ENCODE measurements around the gene NINJ2. TPM values are rescaled to one million over a fixed set of nuclear protein-coding genes. Genes with fewer than 3 reads are reported as not detected.
"Not testable (repeated sequence)": the region's sequence is repeated elsewhere in the genome, so short reads cannot be mapped to it uniquely, and the experiment has no call there.

Gene NINJ2
- polyA plus RNA-seq, 1 donor: 1.3 TPM

- DNase-seq: no peak
These were observed 20.4 kb downstream of the NINJ2 start for GRCh38 chr12:642633-643474.

GRCh38 chr12:641321-641720 is 21.9 kb downstream of the NINJ2 start:
- DNase-seq: not testable (repeated sequence)

GRCh38 chr12:640773-641172 is 22.5 kb downstream of the NINJ2 start:
- DNase-seq: no peak

GRCh38 chr12:639988-640387 is 23.3 kb downstream of the NINJ2 start:
- DNase-seq: no peak

GRCh38 chr12:639566-639965 is 23.7 kb downstream of the NINJ2 start:
- DNase-seq: no peak

GRCh38 chr12:638953-639557 is 24.2 kb downstream of the NINJ2 start:
- no peak for DNase-seq

GRCh38 chr12:636632-637031 is 26.6 kb downstream of the NINJ2 start:
- DNase-seq: no peak

- DNase-seq: no peak
These were observed 29.5 kb downstream of the NINJ2 start for GRCh38 chr12:633731-634130.

GRCh38 chr12:632102-632696 is 31.0 kb downstream of the NINJ2 start:
- no peak for DNase-seq

- DNase-seq: no peak
These were observed 32.3 kb downstream of the NINJ2 start for GRCh38 chr12:630656-631632.

- DNase-seq: not testable (repeated sequence)
These were observed 34.5 kb downstream of the NINJ2 start for GRCh38 chr12:628742-629078.

- no peak for DNase-seq
These were observed 35.1 kb downstream of the NINJ2 start for GRCh38 chr12:627863-628741.

- DNase-seq: no peak
These were observed 36.0 kb downstream of the NINJ2 start for GRCh38 chr12:627285-627684.

GRCh38 chr12:625998-626397 is 37.2 kb downstream of the NINJ2 start:
- DNase-seq: no peak

GRCh38 chr12:623865-624372 is 39.3 kb downstream of the NINJ2 start:
- DNase-seq: no peak

GRCh38 chr12:623172-623864 is 39.9 kb downstream of the NINJ2 start:
- no peak for DNase-seq

- no peak for DNase-seq
These were observed 40.8 kb downstream of the NINJ2 start for GRCh38 chr12:622416-622815.

GRCh38 chr12:619346-619745 is 43.9 kb downstream of the NINJ2 start:
- DNase-seq: no peak

GRCh38 chr12:618605-619004 is 44.6 kb downstream of the NINJ2 start:
- no peak for DNase-seq

GRCh38 chr12:617304-617915 is 45.8 kb downstream of the NINJ2 start:
- DNase-seq: no peak
